H1 (cell line): ENCODE measurements around the gene NODAL. TPM values are rescaled to one million over a fixed set of nuclear protein-coding genes. Genes with fewer than 3 reads are reported as not detected.

Experiments
- CEBPB ChIP-seq: IDR thresholded peaks from 2 replicates; pipeline ENCODE4 v1.6.1; 2012; ENCODE audit warnings: low read depth, low read length
- CHD1 ChIP-seq: IDR thresholded peaks from 2 replicates; pipeline ENCODE4 v1.6.1; 2012; ENCODE audit warnings: low read depth, low read length, improper control_type of control experiment
- CTCF ChIP-seq, 3 experiments: IDR thresholded peaks; 1 replicate in 2 of 3; 2 replicates in 1 of 3; pipeline versions ENCODE4 v1.5.1 to v1.6.1; 2011; ENCODE audit warnings: low read length in 3 of 3, mild to moderate bottlenecking in 3 of 3, inconsistent platforms in 2 of 3, low read depth in 1 of 3, moderate library complexity in 1 of 3; ENCODE audit not compliant: insufficient read depth in 1 of 3; ENCODE audit errors: control extremely low read depth in 1 of 3
- HDAC2 ChIP-seq, 2 experiments: fragments of 300-600 bp in 1 of 2; sonication (generic) in 1 of 2; IDR thresholded peaks; 2 replicates each; pipeline ENCODE4 v1.6.1; 2011 to 2012; ENCODE audit warnings: low read depth in 2 of 2, low read length in 2 of 2, mild to moderate bottlenecking in 2 of 2, moderate library complexity in 2 of 2, borderline replicate concordance in 1 of 2, inconsistent platforms in 1 of 2
- KDM5A ChIP-seq: fragments of 200-600 bp; IDR thresholded peaks from 2 replicates; pipeline ENCODE4 v1.7.1; 2012; ENCODE audit warnings: mild to moderate bottlenecking, low read length, inconsistent platforms, mixed read lengths
- polyA plus RNA-seq, 7 experiments: library from polyadenylated mRNA; depleted of rRNA in 3 of 7; stranded (reverse) in 5 of 7; unstranded in 2 of 7; fragments of >200 nt in 5 of 7; fragments of 200-250 nt in 2 of 7; gene quantifications; 1 replicate in 5 of 7; 2 replicates in 1 of 7; 4 replicates in 1 of 7; pipeline versions ENCODE4 v1.2.1 to v1.2.3, GENCODE V29; 2011 to 2013; ENCODE audit warnings: missing spikeins in 2 of 7, mixed read lengths in 2 of 7
- total RNA-seq: library from RNA; stranded (reverse); fragmentation: NEBNext Ultra II Directional; extraction: Animal tissue kit (Norgen Biotek cat#: 25700); gene quantifications from 2 replicates; pipeline ENCODE4 v1.2.1, GENCODE V29; 2021
- TF ChIP-seq, protein P1 (sequence below): fragments of 300-600 bp; sonication (generic); IDR thresholded peaks from 2 replicates; pipeline ENCODE4 v1.7.1; 2012; ENCODE audit warnings: low read length, moderate library complexity, mild to moderate bottlenecking, inconsistent platforms; ENCODE audit not compliant: insufficient replicate concordance

Gene NODAL
- total and polyA plus RNA-seq, 2 of the 8 experiments (the other 6 are each of a cell fraction or from before 2014, with no cell fraction given), result 2.0 to 7.3 TPM

- TF ChIP-seq, protein P1, sequence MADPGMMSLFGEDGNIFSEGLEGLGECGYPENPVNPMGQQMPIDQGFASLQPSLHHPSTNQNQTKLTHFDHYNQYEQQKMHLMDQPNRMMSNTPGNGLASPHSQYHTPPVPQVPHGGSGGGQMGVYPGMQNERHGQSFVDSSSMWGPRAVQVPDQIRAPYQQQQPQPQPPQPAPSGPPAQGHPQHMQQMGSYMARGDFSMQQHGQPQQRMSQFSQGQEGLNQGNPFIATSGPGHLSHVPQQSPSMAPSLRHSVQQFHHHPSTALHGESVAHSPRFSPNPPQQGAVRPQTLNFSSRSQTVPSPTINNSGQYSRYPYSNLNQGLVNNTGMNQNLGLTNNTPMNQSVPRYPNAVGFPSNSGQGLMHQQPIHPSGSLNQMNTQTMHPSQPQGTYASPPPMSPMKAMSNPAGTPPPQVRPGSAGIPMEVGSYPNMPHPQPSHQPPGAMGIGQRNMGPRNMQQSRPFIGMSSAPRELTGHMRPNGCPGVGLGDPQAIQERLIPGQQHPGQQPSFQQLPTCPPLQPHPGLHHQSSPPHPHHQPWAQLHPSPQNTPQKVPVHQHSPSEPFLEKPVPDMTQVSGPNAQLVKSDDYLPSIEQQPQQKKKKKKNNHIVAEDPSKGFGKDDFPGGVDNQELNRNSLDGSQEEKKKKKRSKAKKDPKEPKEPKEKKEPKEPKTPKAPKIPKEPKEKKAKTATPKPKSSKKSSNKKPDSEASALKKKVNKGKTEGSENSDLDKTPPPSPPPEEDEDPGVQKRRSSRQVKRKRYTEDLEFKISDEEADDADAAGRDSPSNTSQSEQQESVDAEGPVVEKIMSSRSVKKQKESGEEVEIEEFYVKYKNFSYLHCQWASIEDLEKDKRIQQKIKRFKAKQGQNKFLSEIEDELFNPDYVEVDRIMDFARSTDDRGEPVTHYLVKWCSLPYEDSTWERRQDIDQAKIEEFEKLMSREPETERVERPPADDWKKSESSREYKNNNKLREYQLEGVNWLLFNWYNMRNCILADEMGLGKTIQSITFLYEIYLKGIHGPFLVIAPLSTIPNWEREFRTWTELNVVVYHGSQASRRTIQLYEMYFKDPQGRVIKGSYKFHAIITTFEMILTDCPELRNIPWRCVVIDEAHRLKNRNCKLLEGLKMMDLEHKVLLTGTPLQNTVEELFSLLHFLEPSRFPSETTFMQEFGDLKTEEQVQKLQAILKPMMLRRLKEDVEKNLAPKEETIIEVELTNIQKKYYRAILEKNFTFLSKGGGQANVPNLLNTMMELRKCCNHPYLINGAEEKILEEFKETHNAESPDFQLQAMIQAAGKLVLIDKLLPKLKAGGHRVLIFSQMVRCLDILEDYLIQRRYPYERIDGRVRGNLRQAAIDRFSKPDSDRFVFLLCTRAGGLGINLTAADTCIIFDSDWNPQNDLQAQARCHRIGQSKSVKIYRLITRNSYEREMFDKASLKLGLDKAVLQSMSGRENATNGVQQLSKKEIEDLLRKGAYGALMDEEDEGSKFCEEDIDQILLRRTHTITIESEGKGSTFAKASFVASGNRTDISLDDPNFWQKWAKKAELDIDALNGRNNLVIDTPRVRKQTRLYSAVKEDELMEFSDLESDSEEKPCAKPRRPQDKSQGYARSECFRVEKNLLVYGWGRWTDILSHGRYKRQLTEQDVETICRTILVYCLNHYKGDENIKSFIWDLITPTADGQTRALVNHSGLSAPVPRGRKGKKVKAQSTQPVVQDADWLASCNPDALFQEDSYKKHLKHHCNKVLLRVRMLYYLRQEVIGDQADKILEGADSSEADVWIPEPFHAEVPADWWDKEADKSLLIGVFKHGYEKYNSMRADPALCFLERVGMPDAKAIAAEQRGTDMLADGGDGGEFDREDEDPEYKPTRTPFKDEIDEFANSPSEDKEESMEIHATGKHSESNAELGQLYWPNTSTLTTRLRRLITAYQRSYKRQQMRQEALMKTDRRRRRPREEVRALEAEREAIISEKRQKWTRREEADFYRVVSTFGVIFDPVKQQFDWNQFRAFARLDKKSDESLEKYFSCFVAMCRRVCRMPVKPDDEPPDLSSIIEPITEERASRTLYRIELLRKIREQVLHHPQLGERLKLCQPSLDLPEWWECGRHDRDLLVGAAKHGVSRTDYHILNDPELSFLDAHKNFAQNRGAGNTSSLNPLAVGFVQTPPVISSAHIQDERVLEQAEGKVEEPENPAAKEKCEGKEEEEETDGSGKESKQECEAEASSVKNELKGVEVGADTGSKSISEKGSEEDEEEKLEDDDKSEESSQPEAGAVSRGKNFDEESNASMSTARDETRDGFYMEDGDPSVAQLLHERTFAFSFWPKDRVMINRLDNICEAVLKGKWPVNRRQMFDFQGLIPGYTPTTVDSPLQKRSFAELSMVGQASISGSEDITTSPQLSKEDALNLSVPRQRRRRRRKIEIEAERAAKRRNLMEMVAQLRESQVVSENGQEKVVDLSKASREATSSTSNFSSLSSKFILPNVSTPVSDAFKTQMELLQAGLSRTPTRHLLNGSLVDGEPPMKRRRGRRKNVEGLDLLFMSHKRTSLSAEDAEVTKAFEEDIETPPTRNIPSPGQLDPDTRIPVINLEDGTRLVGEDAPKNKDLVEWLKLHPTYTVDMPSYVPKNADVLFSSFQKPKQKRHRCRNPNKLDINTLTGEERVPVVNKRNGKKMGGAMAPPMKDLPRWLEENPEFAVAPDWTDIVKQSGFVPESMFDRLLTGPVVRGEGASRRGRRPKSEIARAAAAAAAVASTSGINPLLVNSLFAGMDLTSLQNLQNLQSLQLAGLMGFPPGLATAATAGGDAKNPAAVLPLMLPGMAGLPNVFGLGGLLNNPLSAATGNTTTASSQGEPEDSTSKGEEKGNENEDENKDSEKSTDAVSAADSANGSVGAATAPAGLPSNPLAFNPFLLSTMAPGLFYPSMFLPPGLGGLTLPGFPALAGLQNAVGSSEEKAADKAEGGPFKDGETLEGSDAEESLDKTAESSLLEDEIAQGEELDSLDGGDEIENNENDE, result no peak
- no peak for TF ChIP-seq KDM5A
- no peak; a peak in 1 of 4 replicates for TF ChIP-seq HDAC2 (IDR thresholded peaks at IDR 0.05; ENCODE audit: borderline replicate concordance in 1 of 2, low read depth in 2 of 2, low read length in 2 of 2)
- TF ChIP-seq CHD1, result no peak
- TF ChIP-seq CTCF (IDR thresholded peaks at IDR 0.05; ENCODE audit: control extremely low read depth in 1 of 3, insufficient read depth in 1 of 3, low read depth in 1 of 3, low read length in 3 of 3), result peak; percentile 1 to 16 (median 13); a peak in 3 of 4 replicates
- TF ChIP-seq CEBPB, result no peak
These were observed 37.0 kb upstream of the NODAL start, which contains the start of gene PALD1 (continued) for GRCh38 chr10:70478191-70479164.
